Right atrium auricular region (tissue), 2 donors: ENCODE results near the gene NUDT17. TPM values are rescaled to one million over a fixed set of nuclear protein-coding genes. Genes with fewer than 3 reads are reported as not detected.

ENCODE experiments used
- DNase-seq: peaks from one replicate; pipeline ENCODE4 v3.0.0-alpha.2; 2019; ENCODE audit warnings: low spot score
- H3K27ac ChIP-seq, 2 donors: fragments of 200-600 bp; sonication (generic); 1 replicate in 1 of 2; 2 replicates in 1 of 2; pipeline ENCODE4 v1.5.1; 2016 to 2019
- H3K27me3 ChIP-seq, 2 donors: fragments of 200-600 bp; sonication (generic); one replicate each; pipeline versions ENCODE4 v1.5.1 to v1.6.0; 2017 to 2019
- H3K36me3 ChIP-seq: fragments of 200-600 bp; sonication (generic); one replicate; pipeline ENCODE4 v1.5.1; 2016
- H3K4me1 ChIP-seq, 2 donors: fragments of 200-600 bp; sonication (generic); one replicate each; pipeline versions ENCODE4 v1.5.1 to v1.6.0; 2017 to 2019
- H3K4me3 ChIP-seq, 2 donors: fragments of 200-600 bp; sonication (generic); 1 replicate in 1 of 2; 2 replicates in 1 of 2; pipeline ENCODE4 v1.5.1; 2017 to 2019; ENCODE audit warnings: mild to moderate bottlenecking in 1 of 2, moderate library complexity in 1 of 2
- H3K9me3 ChIP-seq, 2 donors: fragments of 200-600 bp; sonication (generic); one replicate each; pipeline ENCODE4 v1.5.1; 2019
- total RNA-seq, 2 donors: library from RNA; depleted of rRNA; stranded (reverse); fragments of >200 nt; gene quantifications; one replicate each; pipeline ENCODE4 v1.1.0, GENCODE V29; 2016
- TF ChIP-seq, protein P1 (sequence below), 2 donors: fragments of 200-600 bp; sonication (generic); IDR thresholded peaks; one replicate each; pipeline ENCODE4 v1.5.1; 2019; ENCODE audit warnings: antibody characterized with exemption in 2 of 2

Gene NUDT17, protein sequence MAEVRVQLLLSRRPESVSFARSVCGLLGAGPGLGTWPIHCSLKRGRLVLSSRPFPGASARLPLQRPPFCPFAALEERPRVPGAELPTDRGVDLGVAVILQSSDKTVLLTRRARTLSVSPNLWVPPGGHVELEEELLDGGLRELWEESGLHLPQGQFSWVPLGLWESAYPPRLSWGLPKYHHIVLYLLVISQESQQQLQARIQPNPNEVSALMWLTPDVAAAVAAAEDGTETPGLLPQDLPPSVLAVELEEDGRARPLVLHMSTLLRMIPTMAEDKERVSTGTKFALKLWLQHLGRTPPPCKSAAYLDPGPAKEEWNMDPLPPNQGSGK
- total RNA-seq = 10 to 100 TPM in 1 of 2 donors, 1 to 10 TPM in 1; 3.2 to 10.5 TPM

DNA sequence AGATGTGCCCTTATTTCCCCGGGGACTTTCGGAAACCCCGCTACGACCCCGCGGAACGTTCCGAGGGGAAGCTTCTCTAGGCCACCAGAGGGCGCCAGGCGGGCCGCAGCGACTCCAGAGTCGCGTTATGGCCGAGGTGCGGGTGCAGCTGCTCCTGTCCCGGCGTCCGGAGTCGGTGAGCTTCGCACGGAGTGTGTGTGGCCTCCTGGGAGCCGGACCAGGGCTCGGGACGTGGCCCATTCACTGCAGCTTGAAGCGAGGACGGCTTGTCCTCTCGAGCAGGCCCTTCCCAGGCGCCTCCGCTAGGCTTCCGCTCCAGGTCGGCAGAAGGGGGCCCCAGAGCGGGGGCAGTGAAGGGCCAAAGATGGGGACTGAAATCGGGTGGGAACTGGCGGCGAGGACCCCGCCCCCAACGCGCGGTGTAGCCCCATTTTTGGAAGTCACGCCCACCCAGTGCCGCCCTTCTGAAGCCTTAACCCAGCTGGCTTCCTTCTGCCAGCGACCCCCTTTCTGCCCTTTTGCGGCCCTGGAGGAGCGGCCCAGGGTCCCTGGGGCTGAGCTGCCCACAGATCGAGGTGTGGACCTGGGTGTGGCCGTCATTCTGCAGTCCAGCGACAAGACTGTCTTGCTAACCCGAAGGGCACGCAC lies at the start of gene NUDT17:
TSS of gene NUDT17 (plus strand) at position 117 of the 648 bp plus-strand sequence. CDS start at position 128, 11 bp downstream.
- Histone ChIP-seq H3K27ac (peak within 1 kb of the TSS; percentile 76 to 82), H3K36me3 (peaks cover 52% of the 10 kb centered on the region), H3K4me3 (peak within 1 kb of the TSS; percentile 52 to 59), H3K4me1 (peaks cover 0 to 14% of the 10 kb centered on the region in 2 donors), H3K27me3 (no peaks in the 10 kb centered on the region), H3K9me3 (no peaks in the 10 kb centered on the region)
- peak; percentile 70 for DNase-seq
- TF ChIP-seq, protein P1, sequence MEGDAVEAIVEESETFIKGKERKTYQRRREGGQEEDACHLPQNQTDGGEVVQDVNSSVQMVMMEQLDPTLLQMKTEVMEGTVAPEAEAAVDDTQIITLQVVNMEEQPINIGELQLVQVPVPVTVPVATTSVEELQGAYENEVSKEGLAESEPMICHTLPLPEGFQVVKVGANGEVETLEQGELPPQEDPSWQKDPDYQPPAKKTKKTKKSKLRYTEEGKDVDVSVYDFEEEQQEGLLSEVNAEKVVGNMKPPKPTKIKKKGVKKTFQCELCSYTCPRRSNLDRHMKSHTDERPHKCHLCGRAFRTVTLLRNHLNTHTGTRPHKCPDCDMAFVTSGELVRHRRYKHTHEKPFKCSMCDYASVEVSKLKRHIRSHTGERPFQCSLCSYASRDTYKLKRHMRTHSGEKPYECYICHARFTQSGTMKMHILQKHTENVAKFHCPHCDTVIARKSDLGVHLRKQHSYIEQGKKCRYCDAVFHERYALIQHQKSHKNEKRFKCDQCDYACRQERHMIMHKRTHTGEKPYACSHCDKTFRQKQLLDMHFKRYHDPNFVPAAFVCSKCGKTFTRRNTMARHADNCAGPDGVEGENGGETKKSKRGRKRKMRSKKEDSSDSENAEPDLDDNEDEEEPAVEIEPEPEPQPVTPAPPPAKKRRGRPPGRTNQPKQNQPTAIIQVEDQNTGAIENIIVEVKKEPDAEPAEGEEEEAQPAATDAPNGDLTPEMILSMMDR (IDR thresholded peaks at IDR 0.05) = peak; percentile 90 to 93

- H3K36me3 ChIP-seq = peaks cover 3% of the 10 kb centered on the region
- no peaks in the 10 kb centered on the region for H3K27me3 ChIP-seq
- no peak overlapping the region for H3K4me3 ChIP-seq
- H3K9me3 ChIP-seq = peaks cover 0 to 5% of the 10 kb centered on the region in 2 donors
- no peak overlapping the region for H3K27ac ChIP-seq
- DNase-seq = no peak
- H3K4me1 ChIP-seq = peaks cover 0 to 20% of the 10 kb centered on the region in 2 donors
- TF ChIP-seq, protein P1 (IDR thresholded peaks at IDR 0.05) = no peak
Measured at GRCh38 chr1:145796753-145797152, 48.7 kb upstream of the NUDT17 start.

DNA sequence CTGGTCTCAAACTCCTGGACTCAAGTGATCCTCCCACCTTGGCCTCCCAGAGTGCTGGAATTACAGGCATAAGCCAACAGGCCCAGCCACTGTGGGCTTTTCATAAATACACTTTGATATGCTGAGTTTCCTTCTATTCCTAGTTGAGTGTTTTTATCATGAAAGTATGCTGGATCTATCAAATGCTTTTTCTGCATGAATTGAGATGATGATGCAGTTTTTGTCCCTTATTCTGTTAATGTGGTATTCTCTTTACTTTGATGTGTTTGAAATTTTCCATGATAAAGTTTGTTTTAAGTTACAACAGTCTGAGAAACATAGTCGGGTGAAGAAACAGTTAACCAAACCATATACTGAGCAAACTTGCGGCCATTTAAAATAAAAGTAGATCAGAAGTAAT lies 45.6 kb upstream of the NUDT17 start:
- Histone ChIP-seq H3K4me1 (peaks cover 0 to 38% of the 10 kb centered on the region in 2 donors), H3K4me3 (no peak overlapping the region), H3K36me3 (no peaks in the 10 kb centered on the region), H3K27ac (no peak overlapping the region), H3K27me3 (no peaks in the 10 kb centered on the region), H3K9me3 (peaks cover 0 to 5% of the 10 kb centered on the region in 2 donors)
- TF ChIP-seq, protein P1 (IDR thresholded peaks at IDR 0.05) = no peak
- DNase-seq = no peak

GRCh38 chr1:145804235-145805045 lies 41.0 kb upstream of the NUDT17 start:
- no peak overlapping the region for H3K27ac ChIP-seq
- peaks cover 0 to 44% of the 10 kb centered on the region in 2 donors for H3K4me1 ChIP-seq

DNA sequence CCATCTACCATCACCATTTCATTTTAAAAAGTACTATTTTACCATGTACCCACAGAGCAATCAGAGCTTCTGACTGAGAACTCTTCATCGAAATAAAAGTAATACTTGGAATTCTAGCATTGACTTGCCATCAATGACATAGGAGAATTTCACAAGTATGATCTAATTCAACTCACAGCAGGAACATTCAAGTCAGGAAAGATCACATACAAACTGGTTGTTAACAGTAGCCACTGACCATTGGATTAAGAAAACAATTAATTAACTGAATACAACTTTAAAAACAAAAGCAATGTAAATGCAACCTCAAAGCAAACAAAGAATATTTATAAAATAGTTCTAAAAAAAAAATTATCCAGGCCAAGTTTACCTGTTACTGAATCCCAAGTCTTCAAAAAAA lies 40.4 kb upstream of the NUDT17 start:
- Histone ChIP-seq H3K36me3 (no peaks in the 10 kb centered on the region), H3K4me1 (peaks cover 0 to 41% of the 10 kb centered on the region in 2 donors), H3K9me3 (no peaks in the 10 kb centered on the region), H3K4me3 (no peak overlapping the region), H3K27me3 (no peaks in the 10 kb centered on the region), H3K27ac (no peak overlapping the region)
- TF ChIP-seq, protein P1 (IDR thresholded peaks at IDR 0.05) = no peak
- no peak for DNase-seq

More at GRCh38 chr1:145804235-145805045, 41.0 kb upstream of the NUDT17 start:
- Histone ChIP-seq H3K9me3 (no peaks in the 10 kb centered on the region), H3K36me3 (no peaks in the 10 kb centered on the region), H3K27me3 (no peaks in the 10 kb centered on the region), H3K4me3 (no peak overlapping the region)
- TF ChIP-seq, protein P1 (IDR thresholded peaks at IDR 0.05) = no peak
- DNase-seq = no peak
